ENCODE results near the gene TMEM231.
"Not testable (repeated sequence)": the region's sequence is repeated elsewhere in the genome, so short reads cannot be mapped to it uniquely, and the experiment has no call there.

TMEM231 gene

GRCh38 chr16:75541236-75541635 is 14.8 kb downstream of the TMEM231 start:
- H3K79me2 ChIP-seq (ENCODE audit: insufficient read depth, low read length), result no peaks in the 10 kb centered on the region
- no peaks in the 10 kb centered on the region for H3K36me3 ChIP-seq (ENCODE audit: insufficient read depth, low read length)
- no peak overlapping the region for H3K4me2 ChIP-seq (ENCODE audit: low read length)
- no peak overlapping the region for H3K9ac ChIP-seq (ENCODE audit: low read length)
- no peak overlapping the region for H3K27ac ChIP-seq (ENCODE audit: low read depth, low read length, poor library complexity, severe bottlenecking)
- no peaks in the 10 kb centered on the region for H3F3A ChIP-seq (ENCODE audit: insufficient read depth, low read length)
- no peak overlapping the region for H3K4me3 ChIP-seq (ENCODE audit: low read depth, low read length, poor library complexity, severe bottlenecking)
- no peaks in the 10 kb centered on the region for H3K27me3 ChIP-seq (ENCODE audit: insufficient read depth, low read length)
- H3K9me2 ChIP-seq (ENCODE audit: low read depth, low read length), result no peaks in the 10 kb centered on the region
- no peaks in the 10 kb centered on the region for H3K4me1 ChIP-seq (ENCODE audit: insufficient read depth, low read length, severe bottlenecking)
- no peaks in the 10 kb centered on the region for H3K9me3 ChIP-seq (ENCODE audit: low read length)
- H4K20me1 ChIP-seq (ENCODE audit: insufficient read depth, low read length), result no peaks in the 10 kb centered on the region
- TF ChIP-seq EZH2 (IDR thresholded peaks at IDR 0.05; ENCODE audit: borderline replicate concordance, low read length) (no peak), CTCF (IDR thresholded peaks at IDR 0.05; ENCODE audit: low read length) (no peak)
- no peak overlapping the region for H2AFZ ChIP-seq (ENCODE audit: low read length)

- not testable (repeated sequence) for H3K27me3 ChIP-seq (ENCODE audit: insufficient read depth, low read length); H4K20me1 ChIP-seq (ENCODE audit: insufficient read depth, low read length); H3K79me2 ChIP-seq (ENCODE audit: insufficient read depth, low read length); H3K4me2 ChIP-seq (ENCODE audit: low read length); H3K27ac ChIP-seq (ENCODE audit: low read depth, low read length, poor library complexity, severe bottlenecking); H3K36me3 ChIP-seq (ENCODE audit: insufficient read depth, low read length); H3K4me3 ChIP-seq (ENCODE audit: low read depth, low read length, poor library complexity, severe bottlenecking); H3K9ac ChIP-seq (ENCODE audit: low read length); H2AFZ ChIP-seq (ENCODE audit: low read length); H3K9me3 ChIP-seq (ENCODE audit: low read length); H3K4me1 ChIP-seq (ENCODE audit: insufficient read depth, low read length, severe bottlenecking); H3K9me2 ChIP-seq (ENCODE audit: low read depth, low read length); H3F3A ChIP-seq (ENCODE audit: insufficient read depth, low read length)
Measured at GRCh38 chr16:75538882-75539565, 17.0 kb downstream of the TMEM231 start.

GRCh38 chr16:75537776-75538175 is 18.3 kb downstream of the TMEM231 start:
- no peaks in the 10 kb centered on the region for H3K27me3 ChIP-seq (ENCODE audit: insufficient read depth, low read length)
- no peaks in the 10 kb centered on the region for H3K36me3 ChIP-seq (ENCODE audit: insufficient read depth, low read length)
- H3K9ac ChIP-seq (ENCODE audit: low read length), result no peak overlapping the region
- H2AFZ ChIP-seq (ENCODE audit: low read length), result no peak overlapping the region
- no peak overlapping the region for H3K4me3 ChIP-seq (ENCODE audit: low read depth, low read length, poor library complexity, severe bottlenecking)
- H3K27ac ChIP-seq (ENCODE audit: low read depth, low read length, poor library complexity, severe bottlenecking), result no peak overlapping the region
- H3K9me3 ChIP-seq (ENCODE audit: low read length), result no peaks in the 10 kb centered on the region
- TF ChIP-seq EZH2 (IDR thresholded peaks at IDR 0.05; ENCODE audit: borderline replicate concordance, low read length) (no peak), CTCF (IDR thresholded peaks at IDR 0.05; ENCODE audit: low read length) (no peak)
- no peaks in the 10 kb centered on the region for H3K4me1 ChIP-seq (ENCODE audit: insufficient read depth, low read length, severe bottlenecking)
- H4K20me1 ChIP-seq (ENCODE audit: insufficient read depth, low read length), result no peaks in the 10 kb centered on the region
- H3K9me2 ChIP-seq (ENCODE audit: low read depth, low read length), result no peaks in the 10 kb centered on the region
- no peaks in the 10 kb centered on the region for H3F3A ChIP-seq (ENCODE audit: insufficient read depth, low read length)
- no peak overlapping the region for H3K4me2 ChIP-seq (ENCODE audit: low read length)
- no peaks in the 10 kb centered on the region for H3K79me2 ChIP-seq (ENCODE audit: insufficient read depth, low read length)

GRCh38 chr16:75535901-75536300 is 20.2 kb downstream of the TMEM231 start, which contains the start of gene CHST5:
Gene CHST5 (minus strand): TSS chr16:75536108. CDS start chr16:75530384, 5,724 bp downstream.
- Histone ChIP-seq H3K4me2 (ENCODE audit: low read length) (no peak within 1 kb of the TSS), H3K27ac (ENCODE audit: low read depth, low read length, poor library complexity, severe bottlenecking) (no peak within 1 kb of the TSS), H3K4me3 (ENCODE audit: low read depth, low read length, poor library complexity, severe bottlenecking) (no peak within 1 kb of the TSS), H3K79me2 (ENCODE audit: insufficient read depth, low read length) (no peaks in the 10 kb centered on the region), H3K36me3 (ENCODE audit: insufficient read depth, low read length) (no peaks in the 10 kb centered on the region), H3K9me2 (ENCODE audit: low read depth, low read length) (no peaks in the 10 kb centered on the region), H3K9ac (ENCODE audit: low read length) (no peak within 1 kb of the TSS), H3K27me3 (ENCODE audit: insufficient read depth, low read length) (0 out of 2 replicates have a peak, but pooled peaks cover 3% of the 10 kb centered on the region), H3K4me1 (ENCODE audit: insufficient read depth, low read length, severe bottlenecking) (no peaks in the 10 kb centered on the region), H4K20me1 (ENCODE audit: insufficient read depth, low read length) (no peaks in the 10 kb centered on the region), H3K9me3 (ENCODE audit: low read length) (no peaks in the 10 kb centered on the region), H2AFZ (ENCODE audit: low read length) (no peak within 1 kb of the TSS), H3F3A (ENCODE audit: insufficient read depth, low read length) (no peaks in the 10 kb centered on the region)
- no peak for TF ChIP-seq CTCF (IDR thresholded peaks at IDR 0.05; ENCODE audit: low read length)
- no peak for TF ChIP-seq EZH2 (IDR thresholded peaks at IDR 0.05; ENCODE audit: borderline replicate concordance, low read length)
